D721Med (cell line): ENCODE measurements around the gene CCDC57.

Experiments used
- DNase-seq: peaks from one replicate; pipeline ENCODE4 v3.0.0; 2011; ENCODE audit warnings: low spot score; ENCODE audit not compliant: insufficient read length
- FAIRE-seq: peaks from 2 replicates; lab custom pipeline; 2011; peaks lifted over from hg19 to GRCh38; lab: Jason Lieb, UNC
- TF ChIP-seq, protein P1 (sequence below): IDR thresholded peaks from 2 replicates; pipeline ENCODE4 v1.5.1; 2012; ENCODE audit warnings: mild to moderate bottlenecking, control low read depth; ENCODE audit not compliant: insufficient read depth; ENCODE audit errors: missing control alignments

The CCDC57 gene

DNA sequence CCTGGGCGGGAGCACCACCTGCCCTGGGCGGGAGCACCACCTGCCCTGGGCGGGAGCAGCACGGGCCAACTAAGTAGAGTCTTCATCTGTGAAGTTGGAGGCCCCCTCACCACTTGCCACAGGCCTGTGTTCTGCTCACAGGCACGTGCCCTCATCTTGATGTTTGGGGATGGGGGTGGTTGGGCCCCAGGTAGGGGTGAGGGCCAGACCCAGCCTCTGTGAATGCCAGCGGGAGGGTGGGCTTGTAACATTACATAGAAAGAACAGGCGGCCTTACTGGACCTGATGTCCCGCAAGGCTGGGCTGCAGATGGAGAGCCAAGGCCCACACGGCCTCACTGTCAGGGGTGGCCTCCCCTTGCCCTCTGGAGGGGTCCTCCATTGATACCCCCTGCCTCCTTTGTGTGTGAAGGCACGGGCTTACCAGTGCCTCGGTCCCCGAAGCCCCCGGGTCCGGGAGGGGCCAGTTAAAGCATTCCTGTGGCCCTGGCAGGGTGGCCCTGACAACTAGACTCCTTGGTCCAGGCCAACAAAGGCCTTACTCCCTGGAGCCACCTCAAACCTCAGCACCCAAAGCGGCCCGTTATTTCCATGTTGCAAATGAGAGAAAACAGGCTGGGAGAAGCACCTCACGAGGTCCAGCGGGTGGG, 15.1 kb upstream of the CCDC57 start:
- TF ChIP-seq, protein P1, sequence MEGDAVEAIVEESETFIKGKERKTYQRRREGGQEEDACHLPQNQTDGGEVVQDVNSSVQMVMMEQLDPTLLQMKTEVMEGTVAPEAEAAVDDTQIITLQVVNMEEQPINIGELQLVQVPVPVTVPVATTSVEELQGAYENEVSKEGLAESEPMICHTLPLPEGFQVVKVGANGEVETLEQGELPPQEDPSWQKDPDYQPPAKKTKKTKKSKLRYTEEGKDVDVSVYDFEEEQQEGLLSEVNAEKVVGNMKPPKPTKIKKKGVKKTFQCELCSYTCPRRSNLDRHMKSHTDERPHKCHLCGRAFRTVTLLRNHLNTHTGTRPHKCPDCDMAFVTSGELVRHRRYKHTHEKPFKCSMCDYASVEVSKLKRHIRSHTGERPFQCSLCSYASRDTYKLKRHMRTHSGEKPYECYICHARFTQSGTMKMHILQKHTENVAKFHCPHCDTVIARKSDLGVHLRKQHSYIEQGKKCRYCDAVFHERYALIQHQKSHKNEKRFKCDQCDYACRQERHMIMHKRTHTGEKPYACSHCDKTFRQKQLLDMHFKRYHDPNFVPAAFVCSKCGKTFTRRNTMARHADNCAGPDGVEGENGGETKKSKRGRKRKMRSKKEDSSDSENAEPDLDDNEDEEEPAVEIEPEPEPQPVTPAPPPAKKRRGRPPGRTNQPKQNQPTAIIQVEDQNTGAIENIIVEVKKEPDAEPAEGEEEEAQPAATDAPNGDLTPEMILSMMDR: no peak
- DNase-seq: no peak
- no peak for FAIRE-seq

- FAIRE-seq (no peak), DNase-seq (no peak)
- TF ChIP-seq, protein P1: no peak
These were observed 14.4 kb upstream of the CCDC57 start for GRCh38 chr17:82226809-82227628.

DNA sequence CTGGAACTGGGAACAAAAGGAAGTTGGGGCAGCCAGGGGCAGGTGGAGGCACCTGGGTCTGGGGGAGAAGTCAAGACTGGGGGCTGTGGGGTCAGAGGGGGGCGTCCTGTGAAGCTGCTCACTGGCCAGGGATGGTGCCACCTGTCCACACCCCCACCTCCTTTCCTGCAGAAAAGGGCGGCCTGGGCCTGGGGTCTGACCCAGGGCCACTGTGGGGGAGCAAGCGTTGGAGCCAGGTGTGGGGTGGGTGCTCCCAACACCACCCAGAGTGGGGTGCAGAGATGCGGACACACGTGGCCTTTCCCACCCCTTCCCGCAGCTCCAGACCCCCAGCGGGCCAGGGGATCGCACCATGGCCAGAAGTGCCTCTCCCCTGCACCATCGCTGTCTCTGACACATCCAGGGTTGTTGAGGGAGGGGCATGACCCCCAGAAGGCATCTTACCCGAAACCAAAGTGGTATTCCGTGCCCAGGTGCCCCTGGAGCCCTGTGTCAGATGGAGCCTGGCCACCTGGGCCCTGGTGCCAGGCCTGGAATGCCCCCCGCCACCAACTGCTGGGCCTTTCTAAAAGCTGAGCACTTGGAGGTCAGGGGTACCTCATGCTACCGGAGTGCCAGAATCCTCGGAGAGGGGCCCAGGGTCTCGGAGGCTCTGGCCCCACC, 13.6 kb upstream of the CCDC57 start:
- FAIRE-seq (no peak), DNase-seq (no peak)
- TF ChIP-seq, protein P1: no peak

- DNase-seq (no peak), FAIRE-seq (no peak)
- TF ChIP-seq, protein P1: no peak
These were observed 12.9 kb upstream of the CCDC57 start for GRCh38 chr17:82225368-82226029.

DNA sequence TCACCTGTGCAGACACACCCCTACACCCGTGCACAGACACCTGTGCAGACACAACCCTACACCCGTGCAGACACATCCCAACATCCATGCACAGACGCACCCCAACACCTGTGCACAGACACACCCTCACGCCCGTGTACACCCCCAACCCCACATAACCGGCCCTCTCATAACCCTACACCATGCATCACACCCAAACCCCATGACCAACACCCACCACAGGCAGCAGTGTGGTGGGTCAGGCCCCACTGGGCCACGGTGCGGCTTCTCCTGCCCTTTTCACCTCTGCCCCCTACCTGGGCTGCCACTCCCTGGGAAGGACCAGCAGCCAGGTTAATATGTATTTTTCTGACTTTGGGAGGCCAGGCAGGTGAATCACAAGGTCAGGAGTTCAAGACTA, 12.0 kb upstream of the CCDC57 start:
- FAIRE-seq (no peak), DNase-seq (no peak)

GRCh38 chr17:82223517-82223916, 10.9 kb upstream of the CCDC57 start:
- no peak for DNase-seq
- TF ChIP-seq, protein P1: no peak
- no peak for FAIRE-seq

More for the DNA sequence above, 12.0 kb upstream of the CCDC57 start:
- TF ChIP-seq, protein P1: no peak
